NCI-H1048 (cell line): Measurements from ENCODE around the gene ASIC2.
"Not testable (repeated sequence)": the region's sequence is repeated elsewhere in the genome, so short reads cannot be mapped to it uniquely, and the experiment has no call there.

ENCODE experiments used
- DNase-seq: peaks from one replicate; lab custom pipeline; 2025; lab: John Stamatoyannopoulos, UW

ASIC2 gene

GRCh38 chr17:33019161-33019890 is 273.8 kb downstream of the ASIC2 start:
- DNase-seq: no peak

- DNase-seq: no peak
These were observed 275.7 kb downstream of the ASIC2 start for GRCh38 chr17:33017366-33017765.

- DNase-seq: no peak
These were observed 276.2 kb downstream of the ASIC2 start for GRCh38 chr17:33016920-33017319.

GRCh38 chr17:33015716-33016346 is 277.3 kb downstream of the ASIC2 start:
- DNase-seq: no peak

- no peak for DNase-seq
These were observed 278.3 kb downstream of the ASIC2 start for GRCh38 chr17:33014751-33015150.

GRCh38 chr17:33013596-33014375 is 279.3 kb downstream of the ASIC2 start:
- no peak for DNase-seq

- DNase-seq: no peak
These were observed 280.5 kb downstream of the ASIC2 start for GRCh38 chr17:33012522-33013033.

GRCh38 chr17:33009636-33010035 is 283.5 kb downstream of the ASIC2 start:
- DNase-seq: no peak

GRCh38 chr17:33007186-33007585 is 285.9 kb downstream of the ASIC2 start:
- DNase-seq: no peak

GRCh38 chr17:33002246-33002645 is 290.8 kb downstream of the ASIC2 start:
- no peak for DNase-seq

GRCh38 chr17:32998887-32999228 is 294.2 kb downstream of the ASIC2 start:
- no peak for DNase-seq

GRCh38 chr17:32998111-32998886 is 294.8 kb downstream of the ASIC2 start:
- DNase-seq: no peak

GRCh38 chr17:32995416-32996045 is 297.6 kb downstream of the ASIC2 start:
- DNase-seq: no peak

GRCh38 chr17:32993977-32994376 is 299.1 kb downstream of the ASIC2 start:
- DNase-seq: no peak

GRCh38 chr17:32992321-32993033 is 300.6 kb downstream of the ASIC2 start:
- no peak for DNase-seq

GRCh38 chr17:32988481-32989101 is 304.5 kb downstream of the ASIC2 start:
- no peak for DNase-seq

GRCh38 chr17:32987868-32988267 is 305.2 kb downstream of the ASIC2 start:
- DNase-seq: not testable (repeated sequence)

GRCh38 chr17:32987453-32987805 is 305.7 kb downstream of the ASIC2 start:
- DNase-seq: not testable (repeated sequence)

- no peak for DNase-seq
These were observed 307.9 kb downstream of the ASIC2 start for GRCh38 chr17:32985050-32985756.

- DNase-seq: not testable (repeated sequence)
These were observed 311.5 kb downstream of the ASIC2 start for GRCh38 chr17:32981611-32982010.
